Stomach smooth muscle (tissue), 2 donors: ENCODE results near the gene EBF3.

Experiments used
- H3K27ac ChIP-seq: one replicate; pipeline ENCODE4 v1.7.0; 2013; ENCODE audit warnings: mild to moderate bottlenecking, low read length, inconsistent platforms
- H3K27me3 ChIP-seq, 2 donors: one replicate each; pipeline ENCODE4 v1.7.0; 2013; ENCODE audit warnings: low read length in 2 of 2; ENCODE audit not compliant: insufficient read depth in 2 of 2, control insufficient read depth in 1 of 2
- H3K36me3 ChIP-seq, 2 donors: one replicate each; pipeline ENCODE4 v1.7.0; 2013; ENCODE audit warnings: low read length in 2 of 2; ENCODE audit not compliant: control insufficient read depth in 2 of 2, insufficient read depth in 2 of 2
- H3K4me1 ChIP-seq: one replicate; pipeline ENCODE4 v1.7.0; 2013; ENCODE audit warnings: low read length; ENCODE audit not compliant: control insufficient read depth, insufficient read depth
- H3K4me3 ChIP-seq, 2 donors: one replicate each; pipeline ENCODE4 v1.7.0; 2013; ENCODE audit warnings: low read length in 2 of 2
- H3K9ac ChIP-seq, 2 donors: one replicate each; pipeline ENCODE4 v1.7.0; 2013; ENCODE audit warnings: low read length in 2 of 2, mild to moderate bottlenecking in 1 of 2
- H3K9me3 ChIP-seq, 2 donors: one replicate each; pipeline ENCODE4 v1.7.0; 2013; ENCODE audit warnings: low read length in 2 of 2; ENCODE audit not compliant: control insufficient read depth in 2 of 2
- donor health status: healthy.
- donor health status: Pancreatic carcinoma.

Gene EBF3

DNA sequence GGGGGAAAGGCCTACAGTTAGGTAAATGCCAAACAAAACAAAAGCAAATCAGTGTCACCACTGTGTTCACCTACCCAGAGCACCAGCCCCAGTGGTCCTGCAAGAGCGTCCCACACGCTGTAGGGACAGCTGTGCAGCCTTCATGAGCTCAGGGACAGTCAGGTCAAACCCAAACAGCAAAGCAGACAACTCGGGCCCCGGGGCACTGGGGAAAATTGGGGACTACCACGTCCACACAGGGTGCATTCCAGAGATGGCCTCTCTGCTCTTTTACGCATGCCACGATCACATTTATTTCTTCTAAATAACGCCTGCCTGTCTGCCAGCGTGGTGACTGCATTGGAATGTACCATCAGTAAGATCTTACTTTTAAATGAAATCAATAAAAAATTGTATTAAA lies 21.7 kb downstream of the EBF3 start:
- H3K9ac ChIP-seq = no peak overlapping the region
- H3K36me3 ChIP-seq = no peaks in the 10 kb centered on the region
- H3K27me3 ChIP-seq = peaks cover 2 to 6% of the 10 kb centered on the region in 2 donors
- no peak overlapping the region for H3K4me3 ChIP-seq
- H3K9me3 ChIP-seq = no peaks in the 10 kb centered on the region
- H3K27ac ChIP-seq = no peak overlapping the region
- peaks cover 8% of the 10 kb centered on the region for H3K4me1 ChIP-seq

DNA sequence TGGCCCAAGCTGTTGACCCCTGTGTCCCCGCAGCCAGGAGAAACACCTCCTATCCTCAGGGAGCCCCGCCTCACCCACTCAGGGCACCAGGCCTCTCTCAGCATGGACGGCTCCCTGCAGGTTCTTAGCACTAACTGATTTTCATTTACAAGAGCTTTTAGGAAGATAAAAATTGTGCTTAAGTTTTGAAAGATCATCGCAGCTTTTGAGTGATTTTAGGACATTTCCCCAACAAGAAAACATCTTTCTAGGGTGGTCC lies 22.1 kb downstream of the EBF3 start:
- Histone ChIP-seq H3K36me3 (no peaks in the 10 kb centered on the region), H3K9me3 (no peaks in the 10 kb centered on the region), H3K4me3 (no peak overlapping the region), H3K9ac (no peak overlapping the region), H3K4me1 (peaks cover 8% of the 10 kb centered on the region), H3K27me3 (peaks cover 4 to 5% of the 10 kb centered on the region in 2 donors), H3K27ac (no peak overlapping the region)

DNA sequence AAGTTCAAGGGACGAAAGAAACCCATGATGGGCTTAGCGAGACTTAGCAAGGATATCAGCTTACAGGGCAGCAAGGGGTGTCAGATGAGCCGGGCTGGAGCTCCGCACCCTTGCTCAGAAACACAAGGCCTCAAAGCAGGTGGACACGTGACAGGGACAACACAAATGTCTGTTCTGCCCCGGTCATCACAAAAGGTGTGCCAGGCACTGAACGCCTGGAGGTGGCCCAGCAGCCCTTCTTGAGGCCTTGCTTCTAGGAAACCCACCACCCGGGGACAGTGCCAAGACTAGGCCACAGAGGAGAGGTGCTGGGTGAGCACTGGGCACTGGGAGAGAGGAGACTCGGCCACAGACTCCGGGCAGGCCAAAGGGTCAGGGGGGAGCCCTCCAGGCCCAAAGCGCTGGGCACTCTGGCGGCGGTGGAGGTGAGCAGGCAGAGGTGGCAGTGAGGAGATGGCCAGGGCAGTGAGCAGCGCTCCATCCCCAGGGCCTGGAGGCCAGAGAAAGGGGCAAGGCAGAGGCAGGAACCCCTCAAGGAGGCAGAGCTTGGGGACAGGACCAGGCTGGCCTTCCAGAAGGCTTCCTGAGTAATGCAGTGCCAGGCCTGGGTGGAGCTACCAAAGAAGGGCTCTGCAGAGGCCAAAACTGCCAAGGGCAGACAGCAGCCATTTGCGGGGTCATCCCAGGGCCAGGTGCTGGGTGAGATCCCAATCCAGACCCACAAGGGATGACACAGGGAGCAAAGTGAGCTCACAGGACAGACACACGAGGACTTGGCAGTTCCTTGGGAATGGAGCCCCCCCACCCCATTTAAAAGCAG lies 22.7 kb downstream of the EBF3 start:
- Histone ChIP-seq H3K9ac (no peak overlapping the region), H3K4me1 (peaks cover 4% of the 10 kb centered on the region), H3K4me3 (no peak overlapping the region), H3K27me3 (peaks cover 4% of the 10 kb centered on the region in 2 donors), H3K36me3 (no peaks in the 10 kb centered on the region), H3K9me3 (no peaks in the 10 kb centered on the region), H3K27ac (no peak overlapping the region)

DNA sequence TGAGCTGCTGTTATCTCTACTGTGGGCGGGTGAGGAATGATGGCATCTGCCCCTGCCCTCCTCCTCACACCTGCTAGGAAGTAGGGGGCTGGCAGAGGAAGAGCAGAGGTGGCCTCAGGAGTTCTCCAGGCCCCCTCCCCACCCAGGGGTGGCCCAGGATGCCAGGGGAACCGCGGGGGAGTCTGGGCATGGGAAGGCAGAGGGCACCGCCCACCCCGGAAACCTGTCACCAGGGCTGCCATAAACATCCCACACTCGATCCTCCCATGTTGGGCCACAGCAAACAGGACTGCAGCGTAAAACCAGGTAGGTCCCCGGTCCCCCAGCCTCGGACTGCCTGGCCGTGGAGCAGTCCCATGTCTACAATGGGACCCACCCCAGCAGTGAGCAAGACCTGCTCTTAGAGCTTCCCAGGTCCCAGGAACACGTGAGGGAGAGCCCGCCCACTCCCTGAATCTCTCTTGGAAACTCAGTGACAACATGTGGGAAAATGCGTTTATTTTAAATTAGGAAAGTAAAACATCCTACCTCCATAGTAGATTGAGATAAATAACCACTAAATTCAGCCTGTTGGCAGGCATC lies 23.4 kb downstream of the EBF3 start:
- peaks cover 2% of the 10 kb centered on the region for H3K4me1 ChIP-seq
- no peaks in the 10 kb centered on the region for H3K36me3 ChIP-seq
- no peak overlapping the region for H3K9ac ChIP-seq
- no peaks in the 10 kb centered on the region for H3K9me3 ChIP-seq
- no peak overlapping the region for H3K27ac ChIP-seq
- H3K4me3 ChIP-seq = no peak overlapping the region
- peaks cover 0 to 4% of the 10 kb centered on the region in 2 donors for H3K27me3 ChIP-seq

DNA sequence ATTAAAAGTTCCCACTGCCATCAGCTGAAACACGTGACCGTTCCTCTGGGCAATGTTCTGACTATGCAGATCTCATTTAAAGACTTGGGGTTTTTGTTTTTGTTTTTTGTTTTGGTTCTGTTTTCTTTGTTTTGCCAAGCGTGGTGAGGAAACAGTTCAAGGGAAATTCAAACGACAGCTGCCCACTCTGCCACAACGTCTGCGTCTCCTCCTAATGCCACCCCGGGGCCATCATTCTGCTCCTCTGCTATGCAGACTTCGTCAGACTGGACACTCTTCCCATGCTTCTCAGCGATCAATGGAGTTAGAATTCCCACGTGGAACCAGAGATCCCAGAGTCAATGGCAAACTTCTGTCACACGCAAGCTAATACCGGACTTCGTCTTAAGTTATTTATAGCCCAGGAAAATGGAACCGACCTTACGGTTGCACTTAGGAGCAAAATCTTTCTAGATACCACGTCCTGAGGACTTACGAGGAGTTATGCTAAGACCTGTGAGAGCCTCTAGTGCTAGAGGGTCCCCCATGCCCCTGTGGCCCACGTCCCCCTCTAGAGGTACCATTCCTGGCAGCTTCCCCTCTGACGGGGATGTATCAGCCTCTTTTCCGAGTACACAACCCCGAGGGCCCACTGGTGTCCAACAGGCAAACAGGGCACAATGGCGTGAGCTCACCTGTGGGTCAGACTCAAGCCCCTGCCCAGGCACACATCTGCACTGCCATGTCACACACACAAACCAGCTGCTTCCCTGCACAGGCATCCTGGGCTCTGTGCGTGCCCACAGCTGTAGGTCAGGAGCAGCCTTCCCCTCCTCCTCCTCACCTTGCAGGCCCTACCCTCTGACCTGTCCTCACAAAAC lies 24.4 kb downstream of the EBF3 start:
- H3K36me3 ChIP-seq = no peaks in the 10 kb centered on the region
- H3K4me3 ChIP-seq = no peak overlapping the region
- no peaks in the 10 kb centered on the region for H3K9me3 ChIP-seq
- H3K27me3 ChIP-seq = peaks cover 0 to 4% of the 10 kb centered on the region in 2 donors
- no peak overlapping the region for H3K27ac ChIP-seq
- H3K4me1 ChIP-seq = peaks cover 2% of the 10 kb centered on the region
- no peak overlapping the region for H3K9ac ChIP-seq

DNA sequence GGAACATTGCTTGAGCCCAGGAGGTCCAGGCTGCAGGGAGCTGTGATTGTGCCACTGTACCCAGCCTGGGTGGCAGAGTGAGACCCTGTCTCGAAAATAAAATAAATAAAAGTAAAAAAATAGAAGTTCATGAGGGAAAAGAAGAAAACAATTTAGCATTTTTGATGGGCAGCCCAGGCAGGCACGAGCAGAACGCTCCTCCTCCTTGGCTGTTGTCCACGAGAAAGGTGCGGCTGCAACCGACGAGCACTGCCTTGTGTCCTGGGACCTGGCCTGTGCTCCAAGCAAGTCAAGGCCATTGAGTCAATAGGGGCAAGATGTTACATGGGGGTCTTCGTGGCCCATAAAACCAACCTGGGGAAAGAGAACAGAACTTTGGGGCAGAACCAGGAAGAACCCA lies 25.6 kb downstream of the EBF3 start:
- H3K9me3 ChIP-seq = no peaks in the 10 kb centered on the region
- no peak overlapping the region for H3K27ac ChIP-seq
- H3K9ac ChIP-seq = no peak overlapping the region
- H3K4me3 ChIP-seq = no peak overlapping the region
- H3K36me3 ChIP-seq = no peaks in the 10 kb centered on the region
- peaks cover 2% of the 10 kb centered on the region for H3K4me1 ChIP-seq
- peaks cover 0 to 4% of the 10 kb centered on the region in 2 donors for H3K27me3 ChIP-seq

DNA sequence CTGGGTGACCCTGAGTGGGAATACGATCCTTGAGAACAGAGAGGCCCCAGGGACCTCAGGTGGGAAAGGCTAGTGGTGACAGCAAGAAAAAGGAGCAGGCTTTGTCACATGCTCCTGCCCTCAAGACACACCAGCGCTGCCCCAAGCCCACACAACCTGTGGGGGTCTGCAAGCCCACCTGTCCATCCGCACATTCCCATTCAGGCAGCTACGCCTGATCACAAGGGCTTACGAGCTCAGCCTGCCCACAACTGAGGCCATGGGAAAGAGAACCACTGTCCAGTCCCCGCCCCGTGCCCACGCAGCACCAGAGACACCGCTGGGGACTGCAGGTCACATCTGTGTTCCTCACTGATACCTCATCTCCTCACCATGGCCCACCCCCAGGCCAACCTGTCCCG lies 26.7 kb downstream of the EBF3 start:
- no peak overlapping the region for H3K9ac ChIP-seq
- H3K9me3 ChIP-seq = no peaks in the 10 kb centered on the region
- H3K27ac ChIP-seq = no peak overlapping the region
- peaks cover 0 to 4% of the 10 kb centered on the region in 2 donors for H3K27me3 ChIP-seq
- no peaks in the 10 kb centered on the region for H3K36me3 ChIP-seq
- H3K4me1 ChIP-seq = peaks cover under 1% of the 10 kb centered on the region
- H3K4me3 ChIP-seq = no peak overlapping the region

DNA sequence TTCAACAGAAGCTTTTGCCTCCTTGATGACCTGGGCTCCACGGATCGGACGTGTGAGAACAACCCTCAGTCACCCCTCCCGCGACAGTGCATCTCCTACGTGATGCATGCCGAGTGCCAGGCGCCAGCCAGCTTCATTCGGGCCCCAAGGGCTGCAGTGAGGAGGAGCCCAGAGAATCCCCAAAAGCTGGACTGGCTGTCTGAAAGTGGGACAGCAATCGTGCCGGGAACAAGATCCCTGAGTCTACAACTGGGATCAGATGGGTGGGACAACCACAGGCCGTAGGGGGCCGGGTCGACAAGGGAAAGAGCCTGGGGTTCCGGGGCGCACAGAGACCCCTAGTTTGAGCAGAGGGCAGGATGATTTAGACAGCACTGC lies 27.2 kb downstream of the EBF3 start:
- Histone ChIP-seq H3K9me3 (no peaks in the 10 kb centered on the region), H3K9ac (no peak overlapping the region), H3K27me3 (peaks cover 0 to 4% of the 10 kb centered on the region in 2 donors), H3K4me3 (no peak overlapping the region), H3K36me3 (no peaks in the 10 kb centered on the region), H3K4me1 (no peaks in the 10 kb centered on the region), H3K27ac (no peak overlapping the region)

DNA sequence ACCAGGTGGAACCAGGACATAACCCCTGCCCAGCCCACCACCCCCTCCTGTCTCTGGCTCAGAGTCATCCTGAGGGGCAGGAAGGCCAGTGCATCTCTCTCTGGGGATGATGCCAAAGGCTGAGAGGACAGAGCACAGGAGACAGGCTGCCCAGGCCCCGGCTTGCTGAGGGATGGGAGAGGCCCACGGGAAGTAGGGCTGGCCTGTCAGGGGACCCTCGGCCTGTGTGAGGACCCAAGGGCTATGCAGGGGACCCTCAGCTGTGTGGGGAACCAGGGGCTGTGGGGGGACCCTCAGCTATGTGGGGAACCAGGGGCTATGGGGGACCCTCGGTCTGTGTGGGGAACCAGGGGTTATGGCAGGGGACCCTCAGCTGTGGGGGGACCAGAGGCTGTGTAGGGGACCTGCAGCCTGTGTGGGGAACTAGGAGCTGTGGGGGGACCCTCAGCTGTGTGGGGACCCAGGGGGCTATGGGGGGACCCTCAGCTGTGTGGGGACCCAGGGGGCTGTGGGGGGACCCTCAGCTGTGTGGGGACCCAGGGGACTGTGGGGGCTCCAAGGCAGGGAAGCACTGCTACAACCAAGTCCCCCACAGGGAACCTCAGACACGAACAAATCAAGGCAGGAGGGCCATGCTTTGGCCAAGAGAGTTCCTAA lies 27.7 kb downstream of the EBF3 start:
- Histone ChIP-seq H3K4me3 (no peak overlapping the region), H3K36me3 (no peaks in the 10 kb centered on the region), H3K4me1 (no peaks in the 10 kb centered on the region), H3K9me3 (no peaks in the 10 kb centered on the region), H3K27me3 (peaks cover 0 to 4% of the 10 kb centered on the region in 2 donors), H3K27ac (no peak overlapping the region), H3K9ac (no peak overlapping the region)

DNA sequence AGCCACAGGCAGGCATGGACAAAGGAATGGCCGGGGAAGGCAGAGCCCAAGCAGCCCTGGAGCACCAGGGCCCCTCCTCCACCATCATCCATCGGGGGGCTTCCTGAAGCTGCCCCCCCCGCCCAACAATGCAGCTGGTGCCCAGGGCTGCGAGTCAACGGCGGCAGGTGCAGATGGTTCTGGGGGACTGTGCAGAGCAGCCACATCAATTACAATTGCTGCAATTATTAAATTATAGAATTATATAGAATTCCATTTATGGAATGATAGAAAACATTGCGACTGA lies 28.3 kb downstream of the EBF3 start:
- H3K27me3 ChIP-seq = peaks cover 0 to 4% of the 10 kb centered on the region in 2 donors
- H3K9ac ChIP-seq = no peak overlapping the region
- no peak overlapping the region for H3K4me3 ChIP-seq
- H3K4me1 ChIP-seq = no peaks in the 10 kb centered on the region
- no peaks in the 10 kb centered on the region for H3K9me3 ChIP-seq
- no peak overlapping the region for H3K27ac ChIP-seq
- H3K36me3 ChIP-seq = no peaks in the 10 kb centered on the region
